ENCODE data around the gene CSRNP3. TPM values are rescaled to one million over a fixed set of nuclear protein-coding genes. Genes with fewer than 3 reads are reported as not detected.
A peak's percentile ranks its signal among the peaks of the same experiment; 100 is the strongest.

CSRNP3 gene
- 1.2 and 1.4 TPM in 2 replicates for total RNA-seq (2014; rRNA removed)
- 0.35 TPM for polyA plus RNA-seq (2012)

GRCh38 chr2:165469417-165469816, at the start of gene CSRNP3:
Gene CSRNP3 (plus strand): TSS chr2:165469698. CDS start chr2:165595066, 125,368 bp downstream.
- DNase-seq (ENCODE audit: low read depth) = peak; percentile 86

GRCh38 chr2:165420231-165420630, 49.3 kb upstream of the CSRNP3 start:
- no peak for DNase-seq (ENCODE audit: low read depth)

GRCh38 chr2:165423081-165423480, 46.4 kb upstream of the CSRNP3 start:
- DNase-seq (ENCODE audit: low read depth) = no peak

- no peak for DNase-seq (ENCODE audit: low read depth)
These were observed 43.9 kb upstream of the CSRNP3 start for GRCh38 chr2:165425556-165425955.

- no peak for DNase-seq (ENCODE audit: low read depth)
These were observed 41.8 kb upstream of the CSRNP3 start for GRCh38 chr2:165427686-165428085.

GRCh38 chr2:165428926-165429325, 40.6 kb upstream of the CSRNP3 start:
- DNase-seq (ENCODE audit: low read depth) = peak; percentile 13

- no peak for DNase-seq (ENCODE audit: low read depth)
These were observed 38.5 kb upstream of the CSRNP3 start for GRCh38 chr2:165431014-165431413.

GRCh38 chr2:165432234-165432966, 37.1 kb upstream of the CSRNP3 start:
- no peak for DNase-seq (ENCODE audit: low read depth)

- DNase-seq (ENCODE audit: low read depth) = no peak
These were observed 34.5 kb upstream of the CSRNP3 start for GRCh38 chr2:165434865-165435496.

GRCh38 chr2:165435611-165436010, 33.9 kb upstream of the CSRNP3 start:
- DNase-seq (ENCODE audit: low read depth) = no peak

- no peak for DNase-seq (ENCODE audit: low read depth)
These were observed 32.9 kb upstream of the CSRNP3 start for GRCh38 chr2:165436559-165436958.

- peak; percentile 42 for DNase-seq (ENCODE audit: low read depth)
These were observed 29.1 kb upstream of the CSRNP3 start for GRCh38 chr2:165440367-165440766.

- DNase-seq (ENCODE audit: low read depth) = no peak
These were observed 26.0 kb upstream of the CSRNP3 start for GRCh38 chr2:165443511-165443910.

GRCh38 chr2:165448406-165448805, 21.1 kb upstream of the CSRNP3 start:
- no peak for DNase-seq (ENCODE audit: low read depth)

- DNase-seq (ENCODE audit: low read depth) = no peak
These were observed 19.3 kb upstream of the CSRNP3 start for GRCh38 chr2:165450156-165450555.

GRCh38 chr2:165452327-165452726, 17.2 kb upstream of the CSRNP3 start:
- DNase-seq (ENCODE audit: low read depth) = no peak

- DNase-seq (ENCODE audit: low read depth) = no peak
These were observed 15.9 kb upstream of the CSRNP3 start for GRCh38 chr2:165453561-165454094.

GRCh38 chr2:165454905-165455304, 14.6 kb upstream of the CSRNP3 start:
- no peak for DNase-seq (ENCODE audit: low read depth)

GRCh38 chr2:165456027-165456426, 13.5 kb upstream of the CSRNP3 start:
- DNase-seq (ENCODE audit: low read depth) = peak; percentile 38

- no peak for DNase-seq (ENCODE audit: low read depth)
These were observed 7.1 kb upstream of the CSRNP3 start for GRCh38 chr2:165462443-165462842.

GRCh38 chr2:165466386-165466785, 3.1 kb upstream of the CSRNP3 start:
- DNase-seq (ENCODE audit: low read depth) = no peak

- DNase-seq (ENCODE audit: low read depth) = no peak
These were observed 1.6 kb upstream of the CSRNP3 start for GRCh38 chr2:165467921-165468320.

- DNase-seq (ENCODE audit: low read depth) = no peak
These were observed 863 bp downstream of the CSRNP3 start for GRCh38 chr2:165470361-165470760.

Measured in LHCN-M2 (cell line).